Measurements from ENCODE around the gene KCNIP3. TPM values are rescaled to one million over a fixed set of nuclear protein-coding genes. Genes with fewer than 3 reads are reported as not detected.

Gene KCNIP3
- total and polyA plus RNA-seq, 8 donors: 3.5 to 7.5 (median 3.6) TPM

- no peak for FAIRE-seq
- ATAC-seq: no peak
- Histone ChIP-seq H3K36me3 (no peaks in the 10 kb centered on the region), H3K27me3 (no peaks in the 10 kb centered on the region), H3K4me3 (no peak overlapping the region), H3K9me3 (no peaks in the 10 kb centered on the region), H3K4me1 (peaks cover 0 to 9% (median 4%) of the 10 kb centered on the region in 3 donors), H3K27ac (no peak overlapping the region)
- 75 to 89% methylated on average over 4 of the region's 4 CpGs for WGBS, 2 donors
- no peak for TF ChIP-seq CTCF (IDR thresholded peaks at IDR 0.05)
- peak in 1 of 6 donors; percentile 31 for DNase-seq
- intact Hi-C loops (cut with DNase I): loop anchor here in 1 of 3 donors (5.0 kb wide), 2 partner anchors 33 to 78 kb away; no protein-coding TSS in a partner anchor
Measured at GRCh38 chr2:95310651-95311050, 13.5 kb downstream of the KCNIP3 start.

GRCh38 chr2:95311815-95312542 lies 14.8 kb downstream of the KCNIP3 start:
- intact Hi-C loops (cut with DNase I): loop anchor here in 1 of 3 donors (5.0 kb wide), 2 partner anchors 35 to 80 kb away; no protein-coding TSS in a partner anchor
- DNase-seq: peak in 2 of 6 donors; percentile 9 to 53
- no peaks in the 10 kb centered on the region for H3K36me3 ChIP-seq
- no peaks in the 10 kb centered on the region for H3K27me3 ChIP-seq
- TF ChIP-seq CTCF (IDR thresholded peaks at IDR 0.05): no peak
- FAIRE-seq: no peak
- WGBS, 2 donors: 82 to 89% methylated on average over 26 of the region's 26 CpGs
- H3K27ac ChIP-seq: no peak overlapping the region
- H3K4me1 ChIP-seq: no peaks in the 10 kb centered on the region
- H3K4me3 ChIP-seq: no peak overlapping the region
- ATAC-seq: no peak
- no peaks in the 10 kb centered on the region for H3K9me3 ChIP-seq

GRCh38 chr2:95312543-95313201 lies 15.5 kb downstream of the KCNIP3 start:
- Histone ChIP-seq H3K36me3 (no peaks in the 10 kb centered on the region), H3K4me3 (no peak overlapping the region), H3K9me3 (no peaks in the 10 kb centered on the region), H3K27me3 (no peaks in the 10 kb centered on the region), H3K27ac (no peak overlapping the region), H3K4me1 (no peaks in the 10 kb centered on the region)
- WGBS, 2 donors: 85 to 86% methylated on average over 20 to 24 of the region's 24 CpGs
- ATAC-seq: no peak
- no peak for TF ChIP-seq CTCF (IDR thresholded peaks at IDR 0.05)
- no peak for FAIRE-seq
- DNase-seq: peak in 2 of 6 donors; percentile 15 to 43
- intact Hi-C loops (cut with DNase I): loop anchor here in 1 of 3 donors (5.0 kb wide), 2 partner anchors 35 to 80 kb away; no protein-coding TSS in a partner anchor

- ATAC-seq (peak in 1 of 4 donors; percentile 28), FAIRE-seq (no peak), DNase-seq (peak in 2 of 6 donors; percentile 7 to 10)
- no peak overlapping the region for H3K4me3 ChIP-seq
- H3K4me1 ChIP-seq: no peaks in the 10 kb centered on the region
- H3K9me3 ChIP-seq: no peaks in the 10 kb centered on the region
- 75 to 83% methylated on average over 16 of the region's 16 CpGs for WGBS, 2 donors
- no peak for TF ChIP-seq CTCF (IDR thresholded peaks at IDR 0.05)
- intact Hi-C loops (cut with DNase I): loop anchor here in 1 of 3 donors (5.0 kb wide), 2 partner anchors 36 to 81 kb away; no protein-coding TSS in a partner anchor
- no peak overlapping the region for H3K27ac ChIP-seq
- no peaks in the 10 kb centered on the region for H3K27me3 ChIP-seq
- no peaks in the 10 kb centered on the region for H3K36me3 ChIP-seq
Measured at GRCh38 chr2:95313296-95314131, 16.4 kb downstream of the KCNIP3 start.

Measured in pancreas (tissue), 10 donors.